Urothelium cell line (cell line): ENCODE measurements around the gene GNG7.
"Not testable (repeated sequence)": the region's sequence is repeated elsewhere in the genome, so short reads cannot be mapped to it uniquely, and the experiment has no call there.

Experiments used
- DNase-seq: peaks from one replicate; pipeline ENCODE4 v3.0.0; 2011; ENCODE audit warnings: low spot score, mixed read lengths
- FAIRE-seq: peaks from 2 replicates; lab custom pipeline; 2011; peaks lifted over from hg19 to GRCh38; lab: Jason Lieb, UNC

Gene GNG7

DNA sequence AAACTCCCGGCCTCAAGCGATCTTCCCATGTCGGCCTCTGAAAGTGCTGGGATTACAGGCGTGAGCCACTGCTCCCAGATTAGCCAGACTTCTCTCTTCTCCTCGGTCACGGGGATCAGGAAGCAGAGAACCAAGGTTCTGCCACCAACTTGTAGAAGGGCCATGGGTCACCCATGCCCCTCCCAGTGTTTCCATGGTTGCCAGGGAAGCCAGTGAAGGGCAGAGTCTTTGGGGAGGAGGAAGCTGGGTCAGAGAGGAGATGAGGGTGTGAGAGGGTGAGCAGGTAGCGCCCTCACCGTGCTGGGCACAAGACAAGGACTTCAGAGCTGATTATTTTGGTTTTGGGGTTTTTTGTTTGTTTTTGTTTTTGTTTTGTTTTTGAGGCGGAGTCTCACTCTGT, 77.1 kb downstream of the GNG7 start:
- DNase-seq (no peak), FAIRE-seq (no peak)

DNA sequence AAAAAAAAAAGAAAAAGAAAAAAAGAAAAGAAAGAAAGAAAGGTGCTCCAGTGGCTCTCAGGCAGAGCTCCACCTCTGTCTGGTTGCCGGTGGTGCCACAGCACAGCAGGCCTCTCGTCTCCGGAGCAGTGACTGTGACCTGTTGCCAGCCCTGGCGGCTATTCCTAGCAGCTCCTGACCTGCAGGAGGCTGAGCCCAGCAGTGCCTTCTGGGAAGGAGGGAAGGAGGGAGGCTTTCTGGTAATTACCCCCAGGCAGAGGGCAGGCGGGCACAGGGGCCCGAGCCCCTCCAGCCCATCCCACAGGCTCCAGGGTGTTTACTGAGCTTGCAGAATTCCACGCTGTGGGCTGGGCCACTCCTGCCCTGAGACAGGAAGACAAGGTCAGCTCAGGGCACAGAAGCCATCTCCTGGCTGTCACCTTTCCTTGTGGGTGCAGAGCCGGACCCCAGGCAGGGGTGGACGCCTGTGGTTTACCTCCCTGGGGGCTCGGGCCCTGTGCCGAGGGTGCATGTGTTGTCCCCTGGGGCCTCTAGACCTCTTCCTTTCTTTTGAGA, 77.9 kb downstream of the GNG7 start:
- FAIRE-seq: no peak

DNA sequence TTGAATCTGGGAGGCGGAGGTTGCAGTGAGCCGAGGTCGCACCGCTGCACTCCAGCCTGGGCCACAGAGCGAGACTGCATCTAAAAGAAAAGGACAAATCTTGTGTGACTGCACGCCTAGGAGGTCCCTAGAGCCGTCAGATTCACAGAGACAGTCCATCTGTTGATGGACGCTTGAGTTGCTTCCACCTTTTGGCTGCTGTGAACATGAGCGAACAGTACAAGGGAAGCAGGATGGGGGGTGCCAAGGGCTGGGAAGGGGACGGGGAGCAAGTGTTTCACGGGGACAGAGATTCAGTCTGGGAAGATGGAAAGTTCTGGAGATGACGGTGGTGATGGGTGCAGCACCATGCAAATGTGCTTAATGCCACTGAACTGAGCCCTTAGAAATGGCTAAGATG, 78.7 kb downstream of the GNG7 start:
- DNase-seq (no peak), FAIRE-seq (no peak)

More for the DNA sequence above, 77.9 kb downstream of the GNG7 start:
- DNase-seq: peak; percentile 40

DNA sequence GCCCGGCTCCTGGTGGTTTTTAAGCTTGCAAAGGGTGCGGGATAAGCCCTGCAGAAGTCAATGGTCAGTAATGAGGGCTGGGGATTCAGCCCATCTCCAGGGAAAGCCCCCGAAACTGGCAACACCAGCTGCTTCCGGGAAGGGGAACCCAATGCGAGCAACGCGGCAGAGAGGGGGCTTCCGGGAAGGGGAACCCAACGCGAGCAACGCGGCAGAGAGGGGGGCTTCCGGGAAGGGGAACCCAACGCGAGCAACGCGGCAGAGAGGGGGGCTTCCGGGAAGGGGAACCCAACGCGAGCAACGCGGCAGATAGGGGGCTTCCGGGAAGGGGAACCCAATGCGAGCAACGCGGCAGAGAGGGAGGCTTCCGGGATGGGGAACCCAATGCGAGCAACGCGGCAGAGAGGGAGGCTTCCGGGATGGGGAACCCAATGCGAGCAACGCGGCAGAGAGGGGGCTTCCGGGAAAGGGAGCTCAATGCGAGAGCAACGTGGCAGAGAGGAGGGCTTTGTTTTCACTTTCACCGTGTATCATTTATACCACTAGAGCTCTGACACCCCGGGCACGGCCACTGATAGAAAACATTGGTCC, 80.0 kb downstream of the GNG7 start:
- not testable (repeated sequence) for DNase-seq, FAIRE-seq

DNA sequence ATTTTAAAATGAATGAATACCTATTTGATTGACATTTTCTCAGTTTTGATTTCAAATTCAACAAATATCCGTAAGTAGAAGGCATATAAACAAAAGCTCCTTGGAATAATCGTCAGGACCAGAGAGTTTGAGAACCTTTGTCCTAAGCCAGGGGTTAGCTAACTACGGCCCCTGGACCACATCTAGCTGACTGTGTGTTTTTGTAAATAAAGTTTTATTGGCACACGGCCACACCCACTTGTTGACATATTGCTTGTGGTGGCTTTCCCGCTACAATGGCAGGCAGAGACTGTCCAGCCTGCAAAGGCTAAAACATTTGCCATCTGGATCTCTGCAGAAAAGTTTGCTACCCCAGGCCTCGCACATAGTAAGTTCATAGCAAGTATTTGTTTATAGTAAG, 83.4 kb downstream of the GNG7 start:
- FAIRE-seq (no peak), DNase-seq (no peak)

DNA sequence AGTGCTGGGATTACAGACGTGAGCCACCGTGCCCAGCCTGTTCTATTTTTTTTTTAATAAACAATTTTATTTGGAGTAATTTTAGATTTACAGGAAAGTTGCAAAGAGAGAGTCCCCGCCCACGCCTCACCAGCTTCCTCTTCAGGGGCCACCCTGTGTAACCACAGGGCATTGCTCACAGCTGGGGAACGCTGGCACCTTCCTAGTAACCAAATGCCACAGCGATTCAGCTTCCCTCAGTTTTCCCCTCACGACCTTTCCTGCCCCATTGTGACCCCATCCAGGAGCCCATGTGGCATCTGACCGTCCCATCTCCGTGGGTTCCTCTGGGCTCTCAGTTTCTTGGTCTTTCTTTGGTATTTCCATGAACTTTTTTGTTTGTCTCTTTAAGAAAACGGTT, 83.9 kb downstream of the GNG7 start:
- DNase-seq (peak; percentile 66), FAIRE-seq (no peak)

DNA sequence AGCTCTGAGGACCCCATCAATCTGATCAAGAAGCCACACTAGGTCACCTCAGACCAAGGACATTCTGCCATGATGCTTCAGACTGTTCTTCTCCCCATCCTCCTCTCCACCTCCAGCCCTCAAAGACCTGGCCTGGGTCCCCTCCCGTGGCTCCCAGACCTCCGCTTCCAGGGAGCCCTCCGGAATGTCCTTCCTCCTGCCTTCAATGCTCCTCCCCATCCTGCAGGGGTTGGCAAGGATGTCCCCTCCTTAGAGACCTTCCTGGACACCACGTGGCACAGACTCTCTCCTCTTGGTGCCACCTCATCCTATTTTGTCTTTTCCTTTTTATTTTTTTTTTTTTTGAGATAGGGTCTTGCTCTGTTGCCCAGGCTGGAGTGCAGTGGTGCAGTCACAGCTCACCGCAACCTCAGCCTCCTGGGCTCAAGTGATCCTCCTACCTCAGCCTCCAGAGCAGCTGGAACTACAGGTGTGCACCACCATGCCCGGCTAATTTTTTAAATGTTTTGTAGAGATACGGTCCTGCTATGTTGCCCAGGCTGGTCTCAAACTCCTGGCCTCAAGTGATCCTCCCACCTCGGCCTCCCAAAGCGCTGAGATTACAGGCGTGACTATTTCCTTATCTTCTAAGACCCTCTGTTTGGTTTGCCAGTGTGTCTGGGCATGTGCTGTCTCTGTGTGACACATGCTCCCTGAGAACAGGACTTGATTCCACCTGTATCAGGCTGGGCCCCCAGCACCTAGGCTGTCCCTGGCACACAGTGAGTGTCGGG, 84.9 kb downstream of the GNG7 start:
- no peak for FAIRE-seq
- no peak for DNase-seq

DNA sequence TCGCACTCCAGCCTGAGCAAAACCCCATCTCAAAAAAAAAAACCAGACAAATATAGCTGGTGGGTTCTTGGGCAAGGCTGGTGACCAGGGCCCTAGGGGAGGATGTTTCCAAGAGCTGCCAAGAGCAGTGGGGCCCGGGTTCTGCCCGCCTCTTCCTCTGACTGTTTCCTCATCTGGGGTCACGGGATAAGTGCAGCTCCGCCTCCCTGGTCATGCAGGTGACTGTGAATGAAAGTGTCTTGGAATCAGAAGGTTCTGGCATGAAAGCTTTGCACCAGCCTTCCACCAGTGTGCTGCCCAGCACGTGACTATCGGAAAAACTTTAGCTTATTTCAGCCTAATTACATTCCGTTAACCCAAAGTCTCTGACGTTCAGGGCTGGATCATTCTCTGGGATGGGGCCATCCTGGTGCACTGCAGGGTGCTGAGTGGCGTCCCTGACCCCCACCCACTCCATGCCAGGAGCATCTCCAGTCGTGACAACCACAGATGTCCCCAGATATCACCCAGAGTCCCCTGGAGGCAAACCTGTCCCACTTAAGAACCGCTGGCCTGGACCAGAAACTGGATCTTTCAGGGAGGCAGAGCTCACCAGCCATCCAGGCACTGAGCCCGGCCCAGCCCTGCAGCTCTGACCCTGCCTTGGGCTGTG, 85.6 kb downstream of the GNG7 start:
- no peak for FAIRE-seq
- DNase-seq: no peak

DNA sequence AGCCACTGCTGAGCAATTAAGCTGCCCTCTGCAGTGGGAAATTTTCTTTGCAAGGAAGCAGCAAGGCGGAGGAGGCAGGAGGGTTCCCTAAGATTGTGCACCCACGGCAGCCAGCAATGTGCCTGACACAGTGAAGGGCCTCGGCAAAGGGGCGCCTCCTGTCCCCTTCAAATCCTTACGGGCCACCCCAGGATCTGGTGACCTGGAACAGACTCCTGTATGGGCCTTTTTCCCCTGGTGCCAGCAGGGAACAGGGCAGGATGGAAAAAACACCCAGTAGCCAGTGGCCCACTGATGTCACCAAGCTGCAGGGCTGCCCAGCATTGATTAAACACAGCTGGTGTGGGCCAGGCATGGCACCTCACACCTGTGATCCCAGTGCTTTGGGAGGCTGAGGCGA, 86.7 kb downstream of the GNG7 start:
- FAIRE-seq (no peak), DNase-seq (no peak)

DNA sequence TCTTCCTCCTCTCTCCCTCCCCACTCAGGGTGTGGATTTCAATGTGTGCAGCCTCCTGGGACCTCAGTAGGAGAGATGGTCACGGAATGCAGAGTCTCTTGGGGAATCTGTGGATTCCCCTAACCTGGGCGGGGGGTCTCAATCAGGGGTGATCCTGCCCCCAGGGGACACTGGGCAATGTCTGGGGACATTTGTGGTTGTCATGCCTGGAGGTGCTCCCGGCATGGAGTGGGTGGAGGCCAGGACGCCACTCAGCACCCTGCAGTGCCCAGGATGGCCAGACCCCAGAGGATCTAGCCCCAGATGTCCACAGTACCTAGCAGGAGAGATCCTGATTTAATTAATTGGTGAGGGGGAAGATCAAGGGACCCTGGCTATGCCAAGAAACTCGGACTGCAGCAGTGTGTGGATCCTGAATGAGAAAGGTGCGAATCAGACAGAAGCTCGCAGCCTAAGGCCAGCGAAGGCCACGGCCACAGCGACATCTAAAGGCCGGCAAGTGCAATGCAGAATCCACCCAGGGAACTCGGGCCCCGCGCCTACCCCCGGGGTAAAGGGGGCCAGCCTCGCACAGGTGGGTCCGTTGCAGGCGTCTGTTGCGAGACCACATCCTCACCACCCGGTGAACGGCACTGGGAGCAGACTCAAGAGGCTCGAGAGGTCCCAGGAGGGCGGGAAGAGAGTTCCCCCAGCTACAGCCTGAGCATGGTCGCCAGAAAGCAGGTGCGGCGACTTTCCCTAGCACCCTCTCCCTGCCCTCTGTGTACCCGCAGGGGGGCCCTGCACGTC, 88.8 kb downstream of the GNG7 start:
- peak; percentile 36 for DNase-seq
- no peak for FAIRE-seq

DNA sequence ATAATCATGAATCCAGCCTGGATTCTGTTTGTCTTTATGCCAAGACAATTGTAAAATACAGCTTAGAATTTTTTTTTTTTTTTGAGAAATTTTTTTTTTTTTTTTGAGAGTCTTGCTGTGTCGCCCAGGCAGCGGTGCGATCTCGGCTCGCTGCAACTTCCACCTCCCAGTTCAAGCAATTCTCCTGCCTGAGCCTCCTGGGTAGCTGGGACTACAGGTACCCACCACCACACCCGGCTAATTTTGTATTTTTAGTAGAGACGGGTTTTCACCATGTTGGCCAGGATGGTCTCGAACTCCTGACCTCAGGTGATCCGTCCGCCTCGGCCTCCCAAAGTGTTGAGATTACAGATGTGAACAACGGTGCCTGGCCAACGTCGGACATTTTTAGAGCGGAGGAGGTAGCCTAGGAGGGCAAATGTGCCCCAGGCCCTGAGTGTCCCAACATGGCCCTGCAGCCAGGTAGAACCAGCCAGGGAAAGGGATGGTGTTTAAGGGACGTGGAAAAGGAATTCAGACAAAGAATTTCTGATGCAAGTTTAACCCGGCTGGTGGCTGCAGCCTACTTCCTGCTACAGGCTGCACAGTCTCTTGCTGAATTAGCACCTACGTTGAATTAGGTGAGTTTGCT, 89.8 kb downstream of the GNG7 start:
- DNase-seq (no peak), FAIRE-seq (no peak)

DNA sequence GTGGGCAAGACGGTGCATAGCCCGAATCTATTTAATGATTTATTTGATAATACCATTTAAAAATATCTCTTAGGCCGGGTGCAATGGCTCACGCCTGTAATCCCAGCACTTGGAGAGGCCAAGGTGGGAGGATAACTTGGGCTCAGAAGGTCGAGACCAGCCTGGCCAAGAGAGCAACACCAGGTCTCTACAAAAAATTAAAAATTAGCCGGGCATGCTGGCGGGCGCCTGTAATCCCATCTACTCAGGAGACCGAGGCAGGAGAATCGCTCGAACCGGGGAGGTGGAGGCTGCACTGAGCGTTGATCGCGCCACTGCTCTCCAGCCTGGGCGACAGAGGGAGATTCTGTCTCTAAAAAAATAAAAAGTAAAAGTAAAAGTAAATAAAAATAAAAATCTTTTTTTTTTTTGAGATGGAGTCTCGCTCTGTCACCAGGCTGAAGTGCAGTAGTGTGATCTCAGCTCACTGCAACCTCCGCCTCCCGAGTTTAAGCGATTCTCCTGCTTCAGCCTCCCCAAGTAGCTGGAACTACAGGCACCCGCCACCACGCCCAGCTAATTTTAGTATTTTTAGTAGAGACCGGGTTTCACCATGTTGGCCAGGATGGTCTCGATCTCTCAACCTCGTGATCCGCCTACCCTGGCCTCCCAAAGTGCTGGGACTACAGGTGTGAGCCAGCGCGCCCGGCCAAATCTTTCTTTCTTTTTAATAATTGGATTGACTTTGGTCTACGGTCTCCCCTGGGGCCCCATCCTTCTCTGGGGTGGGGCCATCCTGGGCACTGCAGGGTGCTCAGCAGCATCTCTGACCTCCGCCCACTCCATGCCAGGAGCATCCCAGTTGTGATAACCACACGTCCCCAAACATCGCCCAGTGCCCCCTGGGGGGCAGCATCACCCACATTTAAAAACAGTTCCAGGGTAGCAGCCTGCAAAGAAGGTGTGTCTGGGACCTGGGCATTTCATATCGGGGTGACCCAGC, 90.7 kb downstream of the GNG7 start:
- FAIRE-seq (no peak), DNase-seq (no peak)

DNA sequence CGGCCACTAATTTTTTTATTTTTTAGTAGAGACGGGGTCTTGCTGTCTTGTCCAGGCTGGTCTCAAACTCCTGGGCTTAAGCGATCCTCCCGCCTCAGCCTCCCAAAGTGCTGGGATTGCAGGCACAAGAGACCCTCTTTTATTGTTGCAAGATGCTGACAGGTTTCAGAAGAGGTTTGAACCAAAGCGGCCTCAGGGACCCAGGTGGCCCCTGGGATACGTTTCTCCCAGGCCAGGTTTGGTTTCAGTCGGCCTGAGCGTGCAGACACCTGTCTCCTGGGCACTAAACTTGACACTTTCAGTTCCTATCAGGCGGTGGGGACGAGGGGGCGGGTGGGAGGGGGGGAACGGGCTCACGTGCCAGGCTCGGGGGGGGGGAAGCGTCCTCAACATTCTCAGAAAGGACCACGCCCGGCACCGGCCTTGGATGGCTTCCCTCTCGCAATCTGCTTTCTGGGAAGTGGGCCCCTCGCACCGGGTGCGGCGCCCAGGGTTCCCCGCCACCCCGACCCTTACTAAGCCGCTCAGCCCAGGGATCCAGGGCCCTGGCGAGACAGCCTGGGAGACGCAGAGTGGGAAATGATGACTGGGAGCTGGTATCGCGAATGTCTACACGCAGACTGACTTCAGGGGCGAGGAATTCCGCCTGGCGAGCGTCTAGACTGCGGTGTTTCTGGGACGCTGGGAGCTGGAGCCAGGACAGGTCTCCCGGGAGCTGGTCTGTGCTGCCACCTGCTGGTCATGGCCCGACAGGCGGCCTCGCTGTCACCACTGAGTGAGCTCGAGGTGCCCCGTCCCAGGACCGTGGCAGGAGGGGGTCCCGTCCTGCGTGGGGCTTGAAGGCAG, 91.6 kb downstream of the GNG7 start:
- peak; percentile 81 for DNase-seq
- no peak for FAIRE-seq

DNA sequence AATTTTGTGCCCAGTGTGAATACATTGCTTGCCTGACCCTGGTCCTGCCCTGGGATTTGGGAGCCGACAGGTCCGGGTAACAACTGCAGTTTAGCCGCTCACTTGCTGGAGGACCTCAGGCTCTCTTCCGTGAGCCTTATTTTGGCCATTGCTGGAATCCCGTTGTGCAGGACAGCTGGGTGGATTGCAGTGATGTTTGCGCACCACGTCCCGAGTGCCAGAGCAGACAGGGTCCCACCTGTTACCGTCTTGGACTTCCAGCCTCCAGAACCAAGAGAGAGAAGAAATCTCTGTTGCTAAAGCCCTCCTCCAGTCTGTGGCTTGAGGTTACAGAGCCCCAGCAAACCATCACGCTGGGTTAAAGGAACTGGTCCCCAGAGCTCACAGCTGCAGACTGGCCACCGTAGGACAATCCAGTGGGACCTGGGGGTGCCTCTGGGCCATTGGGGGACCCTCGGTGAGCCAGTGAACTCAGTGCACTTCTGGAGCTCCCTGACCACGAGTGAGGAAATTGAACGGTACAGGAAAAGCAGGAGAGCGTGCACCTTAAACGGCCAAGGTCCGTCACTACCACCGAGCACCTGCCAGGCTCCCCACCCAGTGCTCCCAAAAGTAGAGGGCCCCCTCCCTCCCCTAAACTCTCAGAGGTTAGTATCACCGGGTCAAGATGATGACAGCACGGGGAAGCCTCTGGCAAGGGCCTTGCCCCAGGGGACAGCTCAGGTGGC, 92.9 kb downstream of the GNG7 start:
- no peak for DNase-seq

DNA sequence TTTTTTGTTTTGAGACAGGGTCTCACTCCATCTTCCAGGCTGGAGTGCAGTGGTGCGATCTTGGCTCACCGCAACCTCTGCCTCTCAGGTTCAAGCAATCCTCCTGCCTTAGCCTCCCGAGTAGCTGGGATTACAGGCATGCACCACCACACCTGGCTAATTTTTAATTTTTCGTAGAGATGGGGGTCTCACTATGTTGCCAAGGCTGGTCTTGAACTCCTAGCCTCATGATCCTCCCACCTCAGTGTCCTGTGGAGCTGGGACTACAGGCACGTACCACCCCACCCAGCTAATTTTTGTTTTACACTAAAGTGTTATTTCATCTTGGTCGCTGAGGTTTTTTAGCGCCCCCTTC, 93.5 kb downstream of the GNG7 start:
- FAIRE-seq, DNase-seq: not testable (repeated sequence)

More for the DNA sequence above, 92.9 kb downstream of the GNG7 start:
- FAIRE-seq: no peak

DNA sequence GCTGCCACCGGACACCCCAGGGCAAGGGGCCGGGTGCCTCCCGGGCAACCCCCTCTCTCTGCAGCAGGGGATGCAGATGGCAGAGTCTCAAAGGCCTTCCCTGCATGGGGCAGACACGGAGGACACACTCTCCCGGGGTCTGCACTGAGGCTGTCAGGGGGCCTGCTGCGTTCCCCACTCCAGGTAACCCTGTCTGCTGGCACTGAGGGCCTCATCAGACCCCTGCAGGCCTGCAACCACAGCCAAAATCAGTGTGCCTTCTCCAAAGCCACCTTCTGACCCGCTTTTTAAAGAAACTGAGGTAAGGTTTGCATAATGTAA, 93.9 kb downstream of the GNG7 start:
- DNase-seq: no peak
- no peak for FAIRE-seq

DNA sequence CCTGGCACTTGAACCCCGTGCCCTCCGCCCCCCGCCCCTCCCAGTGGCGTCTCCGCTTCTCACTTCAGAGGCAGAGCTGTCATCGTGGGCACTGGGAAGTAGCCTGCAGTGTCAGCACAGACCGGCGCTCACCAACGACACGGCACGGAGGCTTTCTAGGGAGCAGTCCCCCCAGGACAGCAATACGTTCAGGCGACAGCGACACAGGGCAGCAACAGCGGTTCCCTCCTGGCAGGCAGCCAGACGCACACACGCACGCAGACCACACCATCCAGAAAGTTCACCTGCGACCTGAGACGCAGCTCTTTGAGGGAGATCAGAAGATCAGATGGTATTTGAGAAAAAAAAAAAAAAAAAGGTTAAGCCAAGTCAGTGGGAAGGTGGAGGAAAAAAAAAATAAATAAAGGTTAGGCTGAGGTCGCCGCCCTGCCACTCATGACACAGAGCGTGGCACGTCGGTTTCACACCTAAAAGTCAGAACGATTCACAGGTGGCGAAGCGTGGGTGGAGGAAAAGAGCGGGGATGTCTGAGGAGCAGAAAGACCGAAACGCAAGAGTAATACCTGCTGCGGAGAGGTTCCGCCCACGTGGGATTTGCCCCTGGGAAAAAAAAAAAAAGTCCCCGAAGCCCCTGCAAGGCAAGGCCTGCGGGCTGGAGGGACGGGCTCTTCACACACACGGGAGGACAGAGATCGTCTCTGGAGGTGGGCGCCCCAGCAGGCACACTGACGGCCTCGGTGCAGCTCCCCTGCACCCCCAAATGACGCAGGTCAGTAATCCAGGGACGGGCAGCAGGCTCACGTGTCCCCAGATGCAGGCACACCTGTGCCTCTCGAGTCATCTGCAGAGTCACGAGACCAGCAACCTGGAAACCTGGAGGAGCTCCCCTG, 94.5 kb downstream of the GNG7 start:
- DNase-seq (no peak), FAIRE-seq (no peak)
